DND-41 (cell line): ENCODE measurements around the gene CDX2.

Source experiments
- ATAC-seq: fragments of 200-7000 bp; cut with Tn5 transposase; 3 replicates; pipeline ENCODE4 v1.9.1; 2021; ENCODE audit warnings: low read depth; ENCODE audit not compliant: insufficient read depth
- DNase-seq: peaks from one replicate; pipeline ENCODE4 v3.0.0-alpha.2; 2020
- H2AFZ ChIP-seq: 2 replicates; pipeline ENCODE4 v1.6.0; 2012; ENCODE audit warnings: low read depth, low read length
- H3K27ac ChIP-seq: 2 replicates; pipeline ENCODE4 v1.5.1; 2012; ENCODE audit warnings: low read length, inconsistent platforms
- H3K27me3 ChIP-seq: fragments of 200-600 bp; sonication (generic); 2 replicates; pipeline ENCODE4 v1.6.0; 2012; ENCODE audit warnings: low read length, mild to moderate bottlenecking, inconsistent platforms; ENCODE audit not compliant: insufficient read depth, poor library complexity
- H3K36me3 ChIP-seq: 2 replicates; pipeline ENCODE4 v1.5.1; 2012; ENCODE audit warnings: low read length, inconsistent platforms; ENCODE audit not compliant: insufficient read depth
- H3K4me1 ChIP-seq: 2 replicates; pipeline ENCODE4 v1.5.1; 2012; ENCODE audit warnings: mild to moderate bottlenecking, low read length; ENCODE audit not compliant: insufficient read depth
- H3K4me2 ChIP-seq: 2 replicates; pipeline ENCODE4 v1.6.0; 2012; ENCODE audit warnings: mild to moderate bottlenecking, moderate library complexity, low read length, inconsistent platforms; ENCODE audit not compliant: insufficient read depth
- H3K4me3 ChIP-seq, 2 experiments: fragments of 200-600 bp in 1 of 2; shearing (Covaris generic) in 1 of 2; 2 replicates each; pipeline ENCODE4 v1.5.1; 2012 to 2016; ENCODE audit warnings: inconsistent platforms in 2 of 2, low read length in 2 of 2, mild to moderate bottlenecking in 2 of 2, low read depth in 1 of 2, moderate library complexity in 1 of 2
- H3K79me2 ChIP-seq: 2 replicates; pipeline ENCODE4 v1.6.0; 2012; ENCODE audit warnings: low read length, inconsistent platforms; ENCODE audit not compliant: insufficient read depth
- H3K9ac ChIP-seq: 2 replicates; pipeline ENCODE4 v1.6.0; 2012; ENCODE audit warnings: low read depth, mild to moderate bottlenecking, inconsistent platforms, low read length, moderate library complexity
- H3K9me3 ChIP-seq: 2 replicates; pipeline ENCODE4 v1.5.1; 2012; ENCODE audit warnings: low read length, moderate library complexity, mild to moderate bottlenecking, inconsistent platforms; ENCODE audit not compliant: insufficient read depth, severe bottlenecking
- H4K20me1 ChIP-seq: 2 replicates; pipeline ENCODE4 v1.6.0; 2012; ENCODE audit warnings: low read length; ENCODE audit not compliant: insufficient read depth
- EZH2 ChIP-seq: IDR thresholded peaks from 3 replicates; pipeline ENCODE4 v1.6.1; 2012; ENCODE audit warnings: borderline replicate concordance, low read depth, mild to moderate bottlenecking, moderate library complexity, low read length, inconsistent platforms; ENCODE audit not compliant: severe bottlenecking
- TF ChIP-seq, protein P1 (sequence below): IDR thresholded peaks from 2 replicates; pipeline ENCODE4 v1.5.1; 2012; ENCODE audit warnings: borderline replicate concordance, low read length, moderate library complexity, mild to moderate bottlenecking; ENCODE audit not compliant: poor library complexity, severe bottlenecking; ENCODE audit errors: extremely low read depth

Gene CDX2

DNA sequence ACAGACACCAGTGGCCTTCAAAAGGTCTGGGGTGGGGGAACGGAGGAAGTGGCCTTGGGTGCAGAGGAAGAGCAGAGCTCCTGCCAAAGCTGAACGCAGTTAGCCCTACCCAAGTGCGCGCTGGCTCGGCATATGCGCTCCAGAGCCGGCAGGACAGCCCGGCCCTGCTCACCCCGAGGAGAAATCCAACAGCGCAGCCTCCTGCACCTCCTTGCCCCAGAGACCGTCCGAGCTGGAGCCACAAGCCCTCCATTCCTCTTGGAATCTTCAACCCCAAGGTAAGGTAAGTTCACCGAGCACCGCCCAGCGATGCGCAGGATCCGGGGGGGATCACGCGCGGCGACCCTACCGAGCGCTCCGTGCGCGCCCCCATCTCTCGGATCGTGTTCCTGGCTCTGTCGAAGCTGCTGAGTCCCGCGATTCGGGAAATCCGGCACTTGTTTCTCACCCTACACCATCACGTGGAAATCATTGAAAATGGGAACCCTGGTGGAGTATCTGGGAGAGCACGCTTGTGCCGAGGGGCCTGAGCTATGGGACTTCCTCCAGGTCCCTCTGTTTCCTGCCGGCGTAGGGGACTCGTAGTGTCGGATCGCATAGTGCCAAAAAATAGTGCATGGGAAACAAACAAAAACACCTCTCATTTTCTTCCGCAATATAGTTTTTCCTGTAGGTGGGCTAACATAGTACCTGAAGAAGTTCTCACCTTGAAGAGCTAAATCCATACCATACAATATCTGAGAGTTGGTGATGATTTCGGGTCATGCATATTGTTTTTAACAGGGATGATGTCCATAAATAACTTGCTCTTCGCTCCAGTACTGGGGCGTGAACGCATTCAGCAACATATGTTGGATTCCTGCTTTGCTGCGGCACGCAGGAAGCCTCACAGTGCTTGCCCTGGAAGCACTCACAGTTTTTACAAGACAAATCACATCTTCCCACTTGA lies 40.0 kb downstream of the CDX2 start:
- no peak overlapping the region for H3K9ac ChIP-seq
- H3K4me1 ChIP-seq: no peaks in the 10 kb centered on the region
- no peak overlapping the region for H3K27ac ChIP-seq
- no peak overlapping the region for H3K4me3 ChIP-seq
- no peaks in the 10 kb centered on the region for H3K36me3 ChIP-seq
- H4K20me1 ChIP-seq: no peaks in the 10 kb centered on the region
- no peak overlapping the region for H3K4me2 ChIP-seq
- TF ChIP-seq EZH2: no peak
- TF ChIP-seq, protein P1, sequence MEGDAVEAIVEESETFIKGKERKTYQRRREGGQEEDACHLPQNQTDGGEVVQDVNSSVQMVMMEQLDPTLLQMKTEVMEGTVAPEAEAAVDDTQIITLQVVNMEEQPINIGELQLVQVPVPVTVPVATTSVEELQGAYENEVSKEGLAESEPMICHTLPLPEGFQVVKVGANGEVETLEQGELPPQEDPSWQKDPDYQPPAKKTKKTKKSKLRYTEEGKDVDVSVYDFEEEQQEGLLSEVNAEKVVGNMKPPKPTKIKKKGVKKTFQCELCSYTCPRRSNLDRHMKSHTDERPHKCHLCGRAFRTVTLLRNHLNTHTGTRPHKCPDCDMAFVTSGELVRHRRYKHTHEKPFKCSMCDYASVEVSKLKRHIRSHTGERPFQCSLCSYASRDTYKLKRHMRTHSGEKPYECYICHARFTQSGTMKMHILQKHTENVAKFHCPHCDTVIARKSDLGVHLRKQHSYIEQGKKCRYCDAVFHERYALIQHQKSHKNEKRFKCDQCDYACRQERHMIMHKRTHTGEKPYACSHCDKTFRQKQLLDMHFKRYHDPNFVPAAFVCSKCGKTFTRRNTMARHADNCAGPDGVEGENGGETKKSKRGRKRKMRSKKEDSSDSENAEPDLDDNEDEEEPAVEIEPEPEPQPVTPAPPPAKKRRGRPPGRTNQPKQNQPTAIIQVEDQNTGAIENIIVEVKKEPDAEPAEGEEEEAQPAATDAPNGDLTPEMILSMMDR: no peak
- no peak for ATAC-seq
- no peaks in the 10 kb centered on the region for H3K27me3 ChIP-seq
- H3K79me2 ChIP-seq: no peaks in the 10 kb centered on the region
- no peaks in the 10 kb centered on the region for H3K9me3 ChIP-seq
- no peak overlapping the region for H2AFZ ChIP-seq
- DNase-seq: no peak

DNA sequence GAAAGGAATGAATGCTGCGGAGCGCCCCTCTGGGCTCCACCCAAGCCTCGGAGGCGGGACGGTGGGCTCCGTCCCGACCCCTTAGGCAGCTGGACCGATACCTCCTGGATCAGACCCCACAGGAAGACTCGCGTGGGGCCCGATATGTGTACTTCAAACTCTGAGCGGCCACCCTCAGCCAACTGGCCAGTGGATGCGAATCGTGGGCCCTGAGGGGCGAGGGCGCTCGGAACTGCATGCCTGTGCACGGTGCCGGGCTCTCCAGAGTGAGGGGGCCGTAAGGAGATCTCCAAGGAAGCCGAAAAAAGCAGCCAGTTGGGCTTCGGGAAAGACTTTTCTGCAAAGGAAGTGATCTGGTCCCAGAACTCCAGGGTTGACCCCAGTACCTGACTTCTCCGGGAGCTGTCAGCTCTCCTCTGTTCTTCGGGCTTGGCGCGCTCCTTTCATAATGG lies 40.7 kb downstream of the CDX2 start:
- Histone ChIP-seq H3K4me3 (no peak overlapping the region), H3K27ac (no peak overlapping the region), H3K36me3 (no peaks in the 10 kb centered on the region), H4K20me1 (no peaks in the 10 kb centered on the region), H3K4me2 (no peak overlapping the region), H3K9ac (no peak overlapping the region), H3K4me1 (no peaks in the 10 kb centered on the region), H2AFZ (no peak overlapping the region), H3K79me2 (no peaks in the 10 kb centered on the region), H3K9me3 (no peaks in the 10 kb centered on the region), H3K27me3 (no peaks in the 10 kb centered on the region)
- no peak for TF ChIP-seq EZH2
- TF ChIP-seq, protein P1: no peak
- no peak for ATAC-seq
- DNase-seq: no peak

GRCh38 chr13:27927444-27928352 lies 41.4 kb downstream of the CDX2 start:
- Histone ChIP-seq H3K4me1 (no peaks in the 10 kb centered on the region), H3K4me3 (no peak overlapping the region), H3K79me2 (no peaks in the 10 kb centered on the region), H3K4me2 (no peak overlapping the region), H3K27me3 (no peaks in the 10 kb centered on the region), H3K9ac (no peak overlapping the region), H3K9me3 (no peaks in the 10 kb centered on the region), H3K27ac (no peak overlapping the region), H3K36me3 (no peaks in the 10 kb centered on the region), H2AFZ (no peak overlapping the region), H4K20me1 (no peaks in the 10 kb centered on the region)
- TF ChIP-seq, protein P1: no peak
- no peak for TF ChIP-seq EZH2
- ATAC-seq: no peak
- no peak for DNase-seq
